T-cell (primary cell): ENCODE results near the gene RAB14. TPM values are rescaled to one million over a fixed set of nuclear protein-coding genes. Genes with fewer than 3 reads are reported as not detected.

ENCODE experiments used
- ATAC-seq, 4 experiments: fragments of 200-7000 bp in 3 of 4; fragments of 150-1000 bp in 1 of 4; cut with Tn5 transposase; replicated peaks in 1 of 4; 1 replicate in 3 of 4; 2 replicates in 1 of 4; pipeline ENCODE4 v1.10.0; 2021; ENCODE audit warnings: moderate library complexity in 3 of 4, mild to moderate bottlenecking in 2 of 4, moderate number of reproducible peaks in 1 of 4
- CTCF ChIA-PET, 2 donors: fragments of 300-600 bp; sonication (Branson Sonifier 250); formaldehyde crosslinking; loops; one replicate each; lab custom pipeline; 2022; ENCODE audit warnings: antibody characterized with exemption in 2 of 2; lab: Charles Lee
- POLR2A ChIA-PET, 2 donors: fragments of 300-600 bp; sonication (Branson Sonifier 250); formaldehyde crosslinking; loops; one replicate each; lab custom pipeline; 2022; ENCODE audit warnings: antibody characterized with exemption in 2 of 2; lab: Charles Lee
- DNase-seq, 35 experiments: peaks; one replicate each; pipeline versions ENCODE4 v3.0.0 to v3.0.0-alpha.2; 2013 to 2023
- H3K27ac ChIP-seq: one replicate; pipeline ENCODE4 v1.5.1; 2013; ENCODE audit warnings: low read length
- H3K27me3 ChIP-seq, 2 experiments: replicated peaks in 1 of 2; 1 replicate in 1 of 2; 2 replicates in 1 of 2; pipeline versions ENCODE4 v1.6.1 to v1.7.0; 2013; ENCODE audit warnings: low read length in 1 of 2, mixed read lengths in 1 of 2; ENCODE audit not compliant: control insufficient read depth in 2 of 2, insufficient read depth in 2 of 2; ENCODE audit errors: extremely low read depth in 1 of 2
- H3K36me3 ChIP-seq, 2 donors: 1 replicate in 1 of 2; 2 replicates in 1 of 2; pipeline versions ENCODE4 v1.6.1 to v1.7.0; 2013; ENCODE audit warnings: low read length in 1 of 2; ENCODE audit not compliant: control insufficient read depth in 2 of 2, insufficient read depth in 1 of 2; ENCODE audit errors: extremely low read depth in 1 of 2
- H3K4me1 ChIP-seq, 2 experiments: 1 replicate in 1 of 2; 2 replicates in 1 of 2; pipeline versions ENCODE4 v1.6.1 to v1.7.0; 2013; ENCODE audit warnings: low read length in 2 of 2, mixed read lengths in 1 of 2; ENCODE audit not compliant: insufficient read depth in 2 of 2, control insufficient read depth in 1 of 2; ENCODE audit errors: extremely low read depth in 1 of 2
- H3K4me3 ChIP-seq, 2 donors: 1 replicate in 1 of 2; 2 replicates in 1 of 2; pipeline versions ENCODE4 v1.5.1 to v1.7.0; 2013; ENCODE audit warnings: mild to moderate bottlenecking in 2 of 2, low read length in 1 of 2, moderate library complexity in 1 of 2; ENCODE audit not compliant: control insufficient read depth in 1 of 2; ENCODE audit errors: extremely low read depth in 1 of 2
- H3K9me3 ChIP-seq: 2 replicates; pipeline ENCODE4 v1.7.0; 2013
- H3K27ac Mint-ChIP-seq, 2 donors: one replicate each; pipeline ENCODE4 v1.8.0; 2020 to 2021; ENCODE audit warnings: mild to moderate bottlenecking in 2 of 2, mixed read lengths in 2 of 2
- H3K27me3 Mint-ChIP-seq, 2 donors: one replicate each; pipeline ENCODE4 v1.8.0; 2021 to 2022; ENCODE audit warnings: mixed read lengths in 2 of 2
- H3K36me3 Mint-ChIP-seq: one replicate; pipeline ENCODE4 v1.8.0; 2021; ENCODE audit warnings: mixed read lengths
- H3K4me1 Mint-ChIP-seq, 3 donors: one replicate each; pipeline ENCODE4 v1.8.0; 2020 to 2022; ENCODE audit warnings: mixed read lengths in 3 of 3, mild to moderate bottlenecking in 1 of 3
- H3K4me3 Mint-ChIP-seq, 3 donors: one replicate each; pipeline ENCODE4 v1.8.0; 2020 to 2022; ENCODE audit warnings: mild to moderate bottlenecking in 3 of 3, mixed read lengths in 3 of 3, moderate library complexity in 3 of 3
- H3K9me3 Mint-ChIP-seq, 3 donors: one replicate each; pipeline ENCODE4 v1.8.0; 2020 to 2022; ENCODE audit warnings: mixed read lengths in 3 of 3
- WGBS: methylation state at CpG from one replicate; pipeline ENCODE4 v1.1.5; 2013; ENCODE audit warnings: missing lambda C conversion rate; ENCODE audit not compliant: insufficient coverage; 5-methylcytosine and 5-hydroxymethylcytosine counted together
- total RNA-seq, 35 experiments: library from RNA in 6 of 35; stranded (reverse) in 6 of 35; fragments of 120-200 nt in 1 of 35; gene quantifications; one replicate each; pipeline versions ENCODE4 v1.2.1 to v1.2.4 and lab custom pipeline; 2013 to 2026

RAB14 gene
- total RNA-seq, 5 donors from 2014 or later (not counting 1 experiment from before 2014, with no cell fraction given): 42.4 to 56.6 (median 50.5) TPM

- Histone ChIP-seq H3K4me3 (no peak overlapping the region), H3K27me3 (no peaks in the 10 kb centered on the region), H3K36me3 (no peaks in the 10 kb centered on the region), H3K27ac (no peak overlapping the region), H3K4me1 (no peaks in the 10 kb centered on the region), H3K9me3 (no peaks in the 10 kb centered on the region)
- Mint-ChIP-seq H3K36me3 (peaks cover 10% of the 10 kb centered on the region), H3K27me3 (no peaks in the 10 kb centered on the region), H3K4me1 (no peaks in the 10 kb centered on the region), H3K4me3 (no peak overlapping the region), H3K27ac (no peak overlapping the region), H3K9me3 (no peaks in the 10 kb centered on the region)
- POLR2A ChIA-PET: no interaction called here
- DNase-seq (peak in 1 of 35 experiments; percentile 36), ATAC-seq (no peak)
- CTCF ChIA-PET: no interaction called here
- 90% methylated on average over 9 of the region's 12 CpGs for WGBS
Measured at GRCh38 chr9:121222524-121223171, 21.0 kb upstream of the RAB14 start.

DNA sequence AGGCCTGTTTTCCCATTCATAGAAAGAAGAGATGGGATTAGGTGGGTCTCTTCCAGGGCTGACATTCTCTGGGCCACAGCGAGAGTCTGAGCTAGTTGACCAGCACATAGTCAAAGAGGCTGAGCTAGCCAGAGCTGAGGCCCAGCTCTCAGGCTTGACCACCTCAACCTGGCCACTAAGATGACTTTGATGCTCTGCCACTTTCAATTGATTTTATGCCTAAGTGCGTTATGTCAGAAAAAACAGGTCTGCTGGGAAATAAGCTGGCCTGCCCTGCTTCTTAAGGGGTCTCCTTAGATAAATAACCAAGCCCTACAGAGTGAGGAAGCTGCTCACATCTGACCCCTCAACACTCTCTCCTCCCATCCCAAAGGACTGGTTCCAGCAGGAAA, 20.0 kb upstream of the RAB14 start:
- Mint-ChIP-seq H3K36me3 (peaks cover 10% of the 10 kb centered on the region), H3K4me3 (no peak overlapping the region), H3K4me1 (no peaks in the 10 kb centered on the region), H3K27me3 (no peaks in the 10 kb centered on the region), H3K9me3 (no peaks in the 10 kb centered on the region), H3K27ac (no peak overlapping the region)
- H3K36me3 ChIP-seq: peaks cover 0 to under 1% of the 10 kb centered on the region in 2 donors
- DNase-seq (no peak), ATAC-seq (no peak)
- H3K4me1 ChIP-seq: no peaks in the 10 kb centered on the region
- POLR2A ChIA-PET: no interaction called here
- WGBS: 89% methylated on average over 1 of the region's 2 CpGs
- CTCF ChIA-PET: no interaction called here
- no peaks in the 10 kb centered on the region for H3K27me3 ChIP-seq
- no peak overlapping the region for H3K4me3 ChIP-seq
- H3K9me3 ChIP-seq: no peaks in the 10 kb centered on the region
- no peak overlapping the region for H3K27ac ChIP-seq

DNA sequence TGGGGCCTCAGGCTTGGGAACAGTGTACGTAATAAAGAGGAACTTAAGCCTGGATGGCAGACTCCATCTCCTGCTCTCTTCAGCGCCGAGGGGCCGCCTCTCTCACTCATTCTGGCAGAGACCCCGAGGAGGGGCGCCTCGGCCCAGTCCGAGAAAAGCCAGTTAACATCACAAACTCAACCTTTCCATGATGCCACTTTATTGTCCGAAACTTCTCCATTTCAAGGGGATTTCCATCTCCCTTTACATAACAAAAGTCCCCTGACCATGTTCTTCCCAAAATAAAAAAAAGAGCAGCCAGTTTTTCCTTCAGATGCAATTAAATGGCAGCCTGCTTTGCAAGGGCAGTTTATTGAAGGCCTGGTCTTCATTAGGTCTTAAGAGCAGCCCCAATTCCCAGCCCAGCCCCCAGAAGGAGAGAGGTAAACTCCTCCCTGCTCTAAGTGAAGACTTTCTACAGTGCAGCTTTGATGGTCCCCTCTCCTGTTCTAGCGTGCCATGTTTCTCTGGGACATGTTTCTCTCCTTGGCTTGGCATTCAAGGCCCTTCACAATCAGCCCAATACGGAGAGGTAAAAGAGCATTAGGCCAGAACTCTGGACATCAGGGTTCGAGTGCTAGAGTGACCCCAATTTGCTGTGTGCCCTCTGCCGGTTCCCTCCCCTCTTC, 19.5 kb upstream of the RAB14 start:
- Mint-ChIP-seq H3K27ac (no peak overlapping the region), H3K36me3 (peaks cover 14% of the 10 kb centered on the region), H3K27me3 (no peaks in the 10 kb centered on the region), H3K4me1 (peaks cover 0 to 4% (median 0%) of the 10 kb centered on the region in 3 donors), H3K4me3 (no peak overlapping the region), H3K9me3 (no peaks in the 10 kb centered on the region)
- peaks cover 0 to 4% of the 10 kb centered on the region in 2 donors for H3K36me3 ChIP-seq
- H3K27ac ChIP-seq: no peak overlapping the region
- POLR2A ChIA-PET: no interaction called here
- no peaks in the 10 kb centered on the region for H3K4me1 ChIP-seq
- H3K4me3 ChIP-seq: no peak overlapping the region
- ATAC-seq: no peak
- WGBS: 82% methylated on average over 9 of the region's 13 CpGs
- CTCF ChIA-PET: no interaction called here
- no peaks in the 10 kb centered on the region for H3K27me3 ChIP-seq
- no peak for DNase-seq
- no peaks in the 10 kb centered on the region for H3K9me3 ChIP-seq

DNA sequence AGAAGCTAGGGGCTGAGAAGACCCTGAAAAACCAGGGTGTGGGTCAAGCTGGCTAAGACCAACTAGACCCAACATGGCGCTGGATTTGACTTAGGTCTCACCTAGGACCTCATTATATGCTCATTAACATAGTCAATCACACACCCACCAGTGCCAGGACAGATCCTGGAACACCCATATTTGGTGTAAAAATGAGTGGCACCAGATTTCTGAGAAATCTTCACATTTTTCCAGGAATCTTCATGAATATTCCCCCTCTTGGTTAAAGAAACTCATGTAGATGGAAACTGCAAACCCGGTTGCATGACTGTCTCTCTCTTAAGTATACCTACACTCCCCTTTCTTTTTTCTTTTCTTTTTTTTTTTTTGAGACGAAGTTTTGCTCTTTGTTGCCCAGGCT, 17.9 kb upstream of the RAB14 start:
- Mint-ChIP-seq H3K27me3 (no peaks in the 10 kb centered on the region), H3K27ac (no peak overlapping the region), H3K9me3 (no peaks in the 10 kb centered on the region), H3K4me1 (peaks cover 0 to 5% (median 0%) of the 10 kb centered on the region in 3 donors), H3K36me3 (peaks cover 15% of the 10 kb centered on the region), H3K4me3 (no peak overlapping the region)
- ChIA-PET POLR2A (no interaction called here), CTCF (no interaction called here)
- Histone ChIP-seq H3K9me3 (no peaks in the 10 kb centered on the region), H3K4me3 (no peak overlapping the region), H3K27me3 (no peaks in the 10 kb centered on the region), H3K36me3 (peaks cover 0 to 4% of the 10 kb centered on the region in 2 donors), H3K4me1 (no peaks in the 10 kb centered on the region), H3K27ac (no peak overlapping the region)
- 63% methylated on average over 1 of the region's 3 CpGs for WGBS
- ATAC-seq: no peak
- DNase-seq: no peak

GRCh38 chr9:121218357-121219027, 16.8 kb upstream of the RAB14 start:
- H3K9me3 ChIP-seq: no peaks in the 10 kb centered on the region
- no peaks in the 10 kb centered on the region for H3K4me1 ChIP-seq
- Mint-ChIP-seq H3K36me3 (peaks cover 15% of the 10 kb centered on the region), H3K27ac (no peak overlapping the region), H3K9me3 (no peaks in the 10 kb centered on the region), H3K27me3 (no peaks in the 10 kb centered on the region), H3K4me3 (no peak overlapping the region), H3K4me1 (peaks cover under 1 to 5% (median 2%) of the 10 kb centered on the region in 3 donors)
- WGBS: 92% methylated on average over 8 of the region's 8 CpGs
- ChIA-PET CTCF (no interaction called here), POLR2A (no interaction called here)
- H3K4me3 ChIP-seq: no peak overlapping the region
- no peak for ATAC-seq
- H3K36me3 ChIP-seq: peaks cover 0 to 4% of the 10 kb centered on the region in 2 donors
- no peaks in the 10 kb centered on the region for H3K27me3 ChIP-seq
- no peak for DNase-seq
- no peak overlapping the region for H3K27ac ChIP-seq

DNA sequence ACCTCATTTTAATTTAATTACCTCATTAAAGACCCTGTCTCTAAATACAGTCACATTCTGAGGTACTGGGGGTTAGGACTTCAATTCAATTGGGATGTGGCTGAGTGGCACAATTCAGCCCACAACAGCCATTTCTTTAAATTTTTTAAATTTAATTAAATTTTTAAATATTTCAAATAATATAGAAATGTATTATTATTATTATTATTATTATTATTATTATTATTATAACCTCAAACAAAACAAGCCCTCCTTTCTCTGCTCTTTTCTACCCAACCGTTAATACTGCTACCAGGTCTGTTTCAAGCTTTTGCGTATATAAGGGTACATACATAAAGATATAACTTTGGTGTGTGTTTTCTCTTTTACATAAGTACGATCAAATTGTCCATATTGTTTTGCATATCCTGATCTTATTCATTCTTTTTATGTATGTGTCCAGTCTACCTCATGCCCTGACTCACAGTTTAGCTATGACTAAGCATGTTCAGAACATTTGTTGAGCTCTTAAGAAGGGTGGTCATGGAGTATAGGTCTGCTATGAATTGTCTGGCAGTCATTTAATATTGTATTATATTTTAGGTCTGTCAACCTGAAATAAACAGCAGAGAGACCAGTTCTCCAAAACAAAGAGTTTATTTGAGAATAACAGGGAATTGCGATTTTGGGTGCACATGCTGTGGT, 16.1 kb upstream of the RAB14 start:
- Histone ChIP-seq H3K9me3 (no peaks in the 10 kb centered on the region), H3K4me1 (peaks cover 0 to 6% of the 10 kb centered on the region in 2 experiments), H3K27ac (no peak overlapping the region), H3K4me3 (no peak overlapping the region), H3K27me3 (no peaks in the 10 kb centered on the region), H3K36me3 (peaks cover 0 to 4% of the 10 kb centered on the region in 2 donors)
- WGBS: 88% methylated on average over 1 of the region's 4 CpGs
- CTCF ChIA-PET: no interaction called here
- Mint-ChIP-seq H3K9me3 (no peaks in the 10 kb centered on the region), H3K4me1 (peaks cover 5 to 7% (median 6%) of the 10 kb centered on the region in 3 donors), H3K36me3 (peaks cover 15% of the 10 kb centered on the region), H3K4me3 (no peak overlapping the region), H3K27ac (no peak overlapping the region), H3K27me3 (no peaks in the 10 kb centered on the region)
- DNase-seq (no peak), ATAC-seq (no peak)
- POLR2A ChIA-PET: no interaction called here
